Stomach smooth muscle (tissue), 2 donors: ENCODE results near the gene RIMBP2.
"Not testable (repeated sequence)": the region's sequence is repeated elsewhere in the genome, so short reads cannot be mapped to it uniquely, and the experiment has no call there.

Source experiments
- H3K27ac ChIP-seq: one replicate; pipeline ENCODE4 v1.7.0; 2013; ENCODE audit warnings: mild to moderate bottlenecking, low read length, inconsistent platforms
- H3K27me3 ChIP-seq, 2 donors: one replicate each; pipeline ENCODE4 v1.7.0; 2013; ENCODE audit warnings: low read length in 2 of 2; ENCODE audit not compliant: insufficient read depth in 2 of 2, control insufficient read depth in 1 of 2
- H3K36me3 ChIP-seq, 2 donors: one replicate each; pipeline ENCODE4 v1.7.0; 2013; ENCODE audit warnings: low read length in 2 of 2; ENCODE audit not compliant: control insufficient read depth in 2 of 2, insufficient read depth in 2 of 2
- H3K4me1 ChIP-seq: one replicate; pipeline ENCODE4 v1.7.0; 2013; ENCODE audit warnings: low read length; ENCODE audit not compliant: control insufficient read depth, insufficient read depth
- H3K4me3 ChIP-seq, 2 donors: one replicate each; pipeline ENCODE4 v1.7.0; 2013; ENCODE audit warnings: low read length in 2 of 2
- H3K9ac ChIP-seq, 2 donors: one replicate each; pipeline ENCODE4 v1.7.0; 2013; ENCODE audit warnings: low read length in 2 of 2, mild to moderate bottlenecking in 1 of 2
- H3K9me3 ChIP-seq, 2 donors: one replicate each; pipeline ENCODE4 v1.7.0; 2013; ENCODE audit warnings: low read length in 2 of 2; ENCODE audit not compliant: control insufficient read depth in 2 of 2
- donor health status: healthy.
- donor health status: Pancreatic carcinoma.

Gene RIMBP2

GRCh38 chr12:130715998-130716968 lies at the start of gene RIMBP2:
TSS of gene RIMBP2 (minus strand) at chr12:130716299. CDS start at chr12:130479013, 237,286 bp downstream.
- H3K27me3 ChIP-seq: peaks cover 16 to 29% of the 10 kb centered on the region in 2 donors
- no peaks in the 10 kb centered on the region for H3K36me3 ChIP-seq
- H3K9me3 ChIP-seq: no peaks in the 10 kb centered on the region
- no peak within 1 kb of the TSS for H3K27ac ChIP-seq
- H3K9ac ChIP-seq: no peak within 1 kb of the TSS
- H3K4me3 ChIP-seq: peak within 1 kb of the TSS; percentile 66 to 80
- peaks cover 29% of the 10 kb centered on the region for H3K4me1 ChIP-seq

GRCh38 chr12:130765186-130765659 lies 49.1 kb upstream of the RIMBP2 start:
- Histone ChIP-seq H3K27me3 (peaks cover 4 to 5% of the 10 kb centered on the region in 2 donors), H3K4me3 (no peak overlapping the region), H3K9me3 (peaks cover 0 to 4% of the 10 kb centered on the region in 2 donors), H3K4me1 (no peaks in the 10 kb centered on the region), H3K36me3 (peaks cover 0 to 7% of the 10 kb centered on the region in 2 donors), H3K9ac (no peak overlapping the region), H3K27ac (no peak overlapping the region)

- Histone ChIP-seq H3K4me3 (no peak overlapping the region), H3K9ac (no peak overlapping the region)
Measured at GRCh38 chr12:130764475-130765185, 48.5 kb upstream of the RIMBP2 start.

GRCh38 chr12:130764073-130764472 lies 48.0 kb upstream of the RIMBP2 start:
- no peak overlapping the region for H3K4me3 ChIP-seq
- H3K27me3 ChIP-seq: peaks cover 4 to 5% of the 10 kb centered on the region in 2 donors
- peaks cover 0 to 4% of the 10 kb centered on the region in 2 donors for H3K9me3 ChIP-seq

More at GRCh38 chr12:130764475-130765185, 48.5 kb upstream of the RIMBP2 start:
- H3K4me1 ChIP-seq: no peaks in the 10 kb centered on the region
- peaks cover 0 to 7% of the 10 kb centered on the region in 2 donors for H3K36me3 ChIP-seq
- peaks cover 4 to 5% of the 10 kb centered on the region in 2 donors for H3K27me3 ChIP-seq
- H3K27ac ChIP-seq: no peak overlapping the region
- peaks cover 0 to 4% of the 10 kb centered on the region in 2 donors for H3K9me3 ChIP-seq

GRCh38 chr12:130762319-130762675 lies 46.2 kb upstream of the RIMBP2 start:
- Histone ChIP-seq H3K27me3 (peaks cover 4 to 5% of the 10 kb centered on the region in 2 donors), H3K4me3 (no peak overlapping the region), H3K27ac (no peak overlapping the region), H3K36me3 (peaks cover 0 to 7% of the 10 kb centered on the region in 2 donors), H3K9ac (no peak overlapping the region), H3K4me1 (no peaks in the 10 kb centered on the region), H3K9me3 (peaks cover 0 to 4% of the 10 kb centered on the region in 2 donors)

More at GRCh38 chr12:130764073-130764472, 48.0 kb upstream of the RIMBP2 start:
- Histone ChIP-seq H3K9ac (no peak overlapping the region), H3K4me1 (no peaks in the 10 kb centered on the region), H3K27ac (no peak overlapping the region), H3K36me3 (peaks cover 0 to 7% of the 10 kb centered on the region in 2 donors)

DNA sequence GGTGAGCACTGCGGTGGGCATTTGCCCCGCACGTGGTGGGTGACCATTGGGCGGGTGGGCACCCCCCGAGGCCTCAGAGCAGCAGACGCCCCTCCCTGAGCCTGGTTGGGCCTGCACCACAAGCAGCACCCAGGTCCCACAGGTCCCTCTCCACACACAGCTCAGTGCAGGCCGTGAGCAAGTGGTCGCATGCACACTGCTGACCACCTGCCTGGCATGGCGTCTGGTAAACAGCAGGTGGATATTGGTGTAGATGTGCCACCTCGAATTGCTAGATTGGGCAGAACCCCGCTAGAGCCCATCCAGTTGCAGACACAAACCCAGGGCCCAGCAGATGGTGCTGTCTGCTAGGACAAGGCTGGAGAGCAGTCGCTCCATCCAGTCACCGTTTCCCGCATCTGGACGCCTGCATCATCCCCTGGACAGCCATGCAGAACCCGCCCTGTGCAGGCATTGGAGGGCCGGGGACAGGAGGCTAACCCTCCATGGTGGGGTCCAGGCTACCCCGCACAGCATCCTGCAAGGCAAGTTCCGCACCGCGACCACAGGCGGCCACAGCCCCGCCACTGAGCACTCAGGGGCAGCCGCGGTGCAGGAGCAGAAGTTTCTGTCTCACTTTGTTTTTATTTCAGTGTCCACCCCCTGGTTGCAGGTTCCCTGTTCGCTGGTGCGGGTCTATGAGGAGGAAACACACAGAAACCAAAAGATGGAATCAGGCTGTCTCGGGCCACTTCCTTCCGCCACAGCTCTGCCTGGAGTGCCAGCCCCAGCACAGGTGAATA lies 45.6 kb upstream of the RIMBP2 start:
- H3K4me3 ChIP-seq: peak overlapping the region in 1 of 2 donors; percentile 8

DNA sequence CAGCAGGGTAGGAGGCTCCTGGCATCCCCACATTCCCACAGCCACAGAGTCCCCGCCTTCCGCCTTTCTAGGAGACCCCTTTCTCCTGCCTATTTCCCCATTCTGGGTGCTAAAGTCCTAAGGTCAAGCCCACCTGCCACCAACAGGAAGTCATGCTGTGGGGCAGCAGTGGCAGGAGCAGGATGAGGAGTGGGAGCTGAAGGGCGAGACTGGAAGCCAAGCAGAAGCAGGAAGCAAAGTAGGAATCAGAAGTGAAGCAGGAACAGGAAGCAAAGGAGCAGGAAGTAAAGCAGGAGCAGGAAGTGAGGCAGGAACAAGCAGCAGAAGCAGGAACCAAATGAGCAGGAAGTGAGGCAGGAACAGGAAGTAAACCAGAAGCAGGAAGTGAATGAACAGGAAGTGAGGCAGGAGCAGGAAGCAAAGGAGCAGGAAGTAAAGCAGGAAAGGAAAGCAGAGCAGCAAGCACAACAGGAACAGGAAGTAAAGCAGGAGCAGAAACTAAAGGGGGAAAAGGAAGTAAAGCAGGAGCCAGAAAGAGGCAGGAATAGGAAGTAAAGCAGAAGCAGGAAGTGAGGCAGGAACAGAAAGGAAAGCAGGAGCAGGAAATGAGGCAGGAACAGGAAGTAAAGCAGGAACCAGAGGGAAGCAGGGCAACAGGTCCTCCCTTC lies 38.3 kb upstream of the RIMBP2 start:
- H3K4me1 ChIP-seq: no peaks in the 10 kb centered on the region

More for the DNA sequence above, 45.6 kb upstream of the RIMBP2 start:
- Histone ChIP-seq H3K27ac (no peak overlapping the region), H3K36me3 (peaks cover 0 to 7% of the 10 kb centered on the region in 2 donors), H3K4me1 (no peaks in the 10 kb centered on the region), H3K9me3 (peaks cover 0 to 4% of the 10 kb centered on the region in 2 donors), H3K27me3 (peaks cover 4 to 5% of the 10 kb centered on the region in 2 donors), H3K9ac (no peak overlapping the region)

DNA sequence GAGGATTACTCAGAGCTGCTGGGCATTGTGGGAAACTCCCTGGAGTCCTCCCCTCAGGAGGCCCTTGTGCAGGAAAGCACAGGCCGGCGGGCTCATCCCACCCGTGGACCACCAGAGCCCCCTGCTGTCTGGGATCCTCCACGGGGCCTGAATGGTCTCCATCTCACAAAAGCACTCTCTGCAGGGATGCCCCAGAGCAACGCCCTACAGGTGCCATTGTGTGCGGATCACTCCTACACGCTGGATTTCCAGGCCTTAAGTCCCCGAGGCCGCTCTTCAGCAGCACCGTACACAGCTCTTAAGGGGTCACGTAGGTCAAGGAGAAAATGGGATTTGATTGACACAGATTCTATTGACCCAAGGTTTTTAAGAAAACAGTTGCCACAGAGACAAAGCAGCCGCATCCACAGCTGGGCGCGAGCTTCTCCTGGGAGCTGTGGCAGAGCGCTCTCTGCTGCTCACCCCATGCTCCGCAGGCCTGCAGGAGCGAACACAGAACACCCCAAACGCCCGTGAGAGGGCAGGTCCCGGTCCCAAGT lies 36.7 kb upstream of the RIMBP2 start:
- Histone ChIP-seq H3K4me1 (peaks cover 4% of the 10 kb centered on the region), H3K27me3 (peaks cover 2 to 3% of the 10 kb centered on the region in 2 donors)

More for the DNA sequence above, 38.3 kb upstream of the RIMBP2 start:
- H3K9ac ChIP-seq: no peak overlapping the region
- H3K36me3 ChIP-seq: no peaks in the 10 kb centered on the region
- no peaks in the 10 kb centered on the region for H3K9me3 ChIP-seq
- peaks cover 2 to 3% of the 10 kb centered on the region in 2 donors for H3K27me3 ChIP-seq
- H3K4me3 ChIP-seq: no peak overlapping the region
- H3K27ac ChIP-seq: no peak overlapping the region

GRCh38 chr12:130752037-130752436 lies 35.9 kb upstream of the RIMBP2 start:
- not testable (repeated sequence) for H3K9ac ChIP-seq, H3K9me3 ChIP-seq, H3K27me3 ChIP-seq, H3K4me1 ChIP-seq, H3K4me3 ChIP-seq, H3K36me3 ChIP-seq, H3K27ac ChIP-seq

More for the DNA sequence above, 36.7 kb upstream of the RIMBP2 start:
- Histone ChIP-seq H3K9ac (no peak overlapping the region), H3K27ac (no peak overlapping the region), H3K4me3 (no peak overlapping the region), H3K9me3 (no peaks in the 10 kb centered on the region), H3K36me3 (no peaks in the 10 kb centered on the region)
